SK-N-MC (cell line): Measurements from ENCODE around the gene VSNL1.

Experiments used
- EZH2 ChIP-seq: fragments of 200-600 bp; sonication (generic); IDR thresholded peaks from one replicate; pipeline ENCODE4 v1.6.1; 2017; ENCODE audit warnings: antibody characterized with exemption
- POLR2AphosphoS5 ChIP-seq: IDR thresholded peaks from 2 replicates; pipeline ENCODE4 v1.6.1; 2012; ENCODE audit warnings: mild to moderate bottlenecking, low read depth, low read length, borderline replicate concordance

GRCh38 chr2:17573804-17574175 is 33.3 kb downstream of the VSNL1 start:
- TF ChIP-seq EZH2 (no peak), POLR2AphosphoS5 (no peak)
